ENCODE measurements around the gene GPNMB. TPM values are rescaled to one million over a fixed set of nuclear protein-coding genes. Genes with fewer than 3 reads are reported as not detected.

GPNMB gene
- total RNA-seq, result 2.0 and 4.9 TPM in 2 replicates

DNA sequence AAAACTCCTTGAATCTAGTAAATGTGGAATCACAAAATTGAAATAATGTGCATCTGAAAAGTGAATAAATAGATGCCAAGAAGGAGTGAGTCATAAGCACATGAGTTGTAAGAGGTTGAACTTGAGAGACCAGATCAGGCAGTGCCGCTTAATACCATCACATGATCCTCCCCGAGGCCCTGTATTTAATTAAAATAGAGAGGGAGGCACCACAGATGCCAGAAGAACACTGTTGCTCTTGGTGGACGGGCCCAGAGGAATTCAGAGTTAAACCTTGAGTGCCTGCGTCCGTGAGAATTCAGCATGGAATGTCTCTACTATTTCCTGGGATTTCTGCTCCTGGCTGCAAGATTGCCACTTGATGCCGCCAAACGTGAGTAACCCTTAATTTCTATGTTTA, at the start of gene GPNMB:
GPNMB (plus strand) TSS at position 221 of the 400 bp plus-strand sequence; CDS start at position 304, 83 bp downstream.

DNA sequence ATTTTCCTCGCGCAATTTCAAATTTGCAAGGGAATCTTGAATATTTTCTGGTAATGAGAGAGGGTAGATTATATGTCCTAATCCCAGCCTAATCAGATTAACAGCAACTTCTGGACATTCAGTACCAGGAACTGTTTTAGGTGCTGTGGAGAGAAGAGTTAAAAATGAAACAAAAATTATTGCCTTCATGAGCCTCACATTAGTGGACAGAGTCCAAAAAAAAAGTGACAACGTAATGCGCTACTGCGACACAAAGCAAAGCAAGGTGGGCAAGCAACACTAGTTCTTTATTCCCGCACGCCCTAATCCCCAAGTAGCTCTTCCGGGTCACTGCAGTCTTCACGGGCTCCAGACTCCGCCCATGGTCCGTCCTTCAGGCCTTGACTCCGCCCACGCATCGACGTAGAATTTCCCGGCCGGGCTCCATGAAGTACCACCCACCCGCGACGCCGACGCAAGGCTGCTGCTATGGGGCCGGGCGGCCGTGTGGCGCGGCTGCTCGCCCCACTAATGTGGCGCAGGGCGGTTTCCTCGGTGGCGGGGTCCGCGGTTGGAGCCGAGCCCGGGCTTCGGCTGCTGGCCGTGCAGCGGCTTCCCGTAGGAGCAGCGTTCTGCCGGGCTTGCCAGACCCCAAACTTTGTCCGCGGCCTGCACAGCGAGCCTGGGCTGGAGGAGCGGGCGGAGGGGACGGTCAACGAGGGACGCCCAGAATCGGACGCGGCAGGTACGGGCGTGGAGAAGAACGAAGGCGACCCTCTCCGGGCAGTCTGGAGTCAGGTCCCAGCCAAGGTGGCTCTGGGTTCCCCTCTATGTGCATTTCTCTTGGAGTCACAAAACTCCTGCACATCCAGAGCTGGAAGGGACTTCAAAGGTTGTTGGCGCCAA, 52.6 kb downstream of the GPNMB start, which contains the start of gene MALSU1:
MALSU1 (plus strand) TSS at position 455 of the 885 bp plus-strand sequence; CDS start at position 469, 14 bp downstream.

Other genes starting within 250 kb of the GPNMB start
- 15.7 and 26.3 TPM in 2 replicates for gene HYCC1, start 232.6 kb upstream of the GPNMB start, total RNA-seq
- gene KLHL7, start 141.0 kb upstream of the GPNMB start, total RNA-seq, result 18.5 and 27.4 TPM in 2 replicates
- 18.9 and 19.2 TPM in 2 replicates for gene NUP42, start 64.7 kb upstream of the GPNMB start, total RNA-seq
- 32.1 and 38.5 TPM in 2 replicates for gene MALSU1, start 52.6 kb downstream of the GPNMB start, total RNA-seq
- 72.6 and 93.9 TPM in 2 replicates for gene IGF2BP3, start 223.7 kb downstream of the GPNMB start, total RNA-seq

All from placental epithelial cell (primary cell).